ENCODE measurements around the gene RSL24D1. TPM values are rescaled to one million over a fixed set of nuclear protein-coding genes. Genes with fewer than 3 reads are reported as not detected.

RSL24D1 gene
- total RNA-seq, 1 experiment from 2014 or later: 111 TPM

DNA sequence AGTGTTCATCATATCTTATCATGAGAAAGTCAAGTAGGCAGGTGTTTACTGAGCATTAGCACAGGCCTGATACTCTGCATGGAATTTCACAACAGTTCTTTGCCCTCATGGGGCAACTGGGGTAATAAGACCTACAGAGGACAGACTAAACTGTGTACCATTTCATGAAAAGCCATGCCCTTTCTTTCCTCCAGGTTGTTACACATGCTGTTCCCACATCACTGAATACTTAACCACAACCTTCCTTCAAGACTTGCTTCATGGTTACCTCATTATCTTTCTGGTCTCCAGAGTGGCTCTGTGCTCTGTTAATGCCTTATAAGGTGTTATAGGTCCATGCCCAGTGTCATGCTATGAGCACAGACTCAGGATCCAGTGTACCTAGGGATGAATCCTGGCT is 28.2 kb upstream of the RSL24D1 start:
- H3K23me2 ChIP-seq (ENCODE audit: insufficient read length, low read depth, low read length, poor library complexity, severe bottlenecking): no peaks in the 10 kb centered on the region
- H3T11ph ChIP-seq (ENCODE audit: low read length): no peak overlapping the region
- H4K8ac ChIP-seq (replicated peaks; ENCODE audit: insufficient read length, low read depth, low read length): no peak overlapping the region
- TF ChIP-seq, protein P1, sequence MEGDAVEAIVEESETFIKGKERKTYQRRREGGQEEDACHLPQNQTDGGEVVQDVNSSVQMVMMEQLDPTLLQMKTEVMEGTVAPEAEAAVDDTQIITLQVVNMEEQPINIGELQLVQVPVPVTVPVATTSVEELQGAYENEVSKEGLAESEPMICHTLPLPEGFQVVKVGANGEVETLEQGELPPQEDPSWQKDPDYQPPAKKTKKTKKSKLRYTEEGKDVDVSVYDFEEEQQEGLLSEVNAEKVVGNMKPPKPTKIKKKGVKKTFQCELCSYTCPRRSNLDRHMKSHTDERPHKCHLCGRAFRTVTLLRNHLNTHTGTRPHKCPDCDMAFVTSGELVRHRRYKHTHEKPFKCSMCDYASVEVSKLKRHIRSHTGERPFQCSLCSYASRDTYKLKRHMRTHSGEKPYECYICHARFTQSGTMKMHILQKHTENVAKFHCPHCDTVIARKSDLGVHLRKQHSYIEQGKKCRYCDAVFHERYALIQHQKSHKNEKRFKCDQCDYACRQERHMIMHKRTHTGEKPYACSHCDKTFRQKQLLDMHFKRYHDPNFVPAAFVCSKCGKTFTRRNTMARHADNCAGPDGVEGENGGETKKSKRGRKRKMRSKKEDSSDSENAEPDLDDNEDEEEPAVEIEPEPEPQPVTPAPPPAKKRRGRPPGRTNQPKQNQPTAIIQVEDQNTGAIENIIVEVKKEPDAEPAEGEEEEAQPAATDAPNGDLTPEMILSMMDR (conservative IDR thresholded peaks at IDR 0.05): no peak
- H3K9me3 Mint-ChIP-seq: no peaks in the 10 kb centered on the region
- no peak overlapping the region; a peak in 1 of 7 replicates for H3K27ac Mint-ChIP-seq
- no peaks in the 10 kb centered on the region for H4K20me1 ChIP-seq (ENCODE audit: control insufficient read depth, insufficient read depth, insufficient read length)
- H2AK5ac ChIP-seq (ENCODE audit: insufficient read length, low read length): no peak overlapping the region
- H2BK15ac ChIP-seq (ENCODE audit: low read depth, low read length): no peak overlapping the region
- no peaks in the 10 kb centered on the region for H3K9me3 ChIP-seq (ENCODE audit: control insufficient read depth, low read depth, low read length)
- no peak overlapping the region for H2AFZ ChIP-seq (ENCODE audit: low read length)
- H3K27me3 ChIP-seq (ENCODE audit: insufficient read depth, low read length): no peaks in the 10 kb centered on the region
- no peak overlapping the region for H2BK120ac ChIP-seq (ENCODE audit: low read depth, low read length, poor library complexity, severe bottlenecking)
- H3K4me1 ChIP-seq (ENCODE audit: insufficient read depth, low read length): no peaks in the 10 kb centered on the region; the same call in 1 of the 2 replicates
- H3K23ac ChIP-seq (ENCODE audit: insufficient read length, low read depth, low read length): no peak overlapping the region
- H2BK12ac ChIP-seq (ENCODE audit: insufficient read length, low read depth, low read length): no peak overlapping the region
- no peak overlapping the region for H3K27ac ChIP-seq (ENCODE audit: insufficient read length, low read depth, low read length)
- H3K4me2 ChIP-seq (ENCODE audit: insufficient read depth, insufficient read length, low read length): no peak overlapping the region
- H3K4ac ChIP-seq (ENCODE audit: low read depth, low read length): no peak overlapping the region
- no peak overlapping the region for H3K14ac ChIP-seq (ENCODE audit: insufficient read depth, low read length)
- H2BK20ac ChIP-seq (ENCODE audit: low read depth, low read length, poor library complexity, severe bottlenecking): no peak overlapping the region
- H2BK5ac ChIP-seq (ENCODE audit: insufficient read length, low read length): no peak overlapping the region
- H3K56ac ChIP-seq (ENCODE audit: insufficient read length, low read depth, low read length): no peak overlapping the region
- H4K5ac ChIP-seq (ENCODE audit: insufficient read length, low read depth, low read length): no peak overlapping the region
- no peak overlapping the region for H3K4me3 Mint-ChIP-seq
- no peak overlapping the region for H4K91ac ChIP-seq (ENCODE audit: insufficient read length, low read depth, low read length)
- no peaks in the 10 kb centered on the region for H3K79me2 ChIP-seq (ENCODE audit: insufficient read depth, low read length)
- H3K9ac ChIP-seq (ENCODE audit: extremely low read depth, insufficient read length, low read length): no peak overlapping the region
- no peaks in the 10 kb centered on the region for H3K79me1 ChIP-seq (ENCODE audit: insufficient read depth, low read depth, low read length, poor library complexity, severe bottlenecking)
- H3K27me3 Mint-ChIP-seq (ENCODE audit: low read depth): no peaks in the 10 kb centered on the region
- peaks cover 5 to 9% of the 10 kb centered on the region in 2 experiments for H3K4me1 Mint-ChIP-seq
- DNase-seq: no peak
- no peak overlapping the region for H3K18ac ChIP-seq (ENCODE audit: insufficient read length, low read depth, low read length)
- H3K36me3 Mint-ChIP-seq (ENCODE audit: insufficient read depth in 1 of 3, low read depth in 3 of 3): no peaks in the 10 kb centered on the region; a peak in 1 of 7 replicates

All from H9 (cell line).